HG03558 (cell line): ENCODE data around the gene CD79A.
"Not testable (repeated sequence)": the region's sequence is repeated elsewhere in the genome, so short reads cannot be mapped to it uniquely, and the experiment has no call there.

Experiments
- ATAC-seq: cut with Tn5 transposase; IDR thresholded peaks from one replicate; pipeline ENCODE4 v1.9.1; 2021; ENCODE audit warnings: moderate number of reproducible peaks; ENCODE audit not compliant: unreplicated experiment; ENCODE audit errors: extremely low read depth

Gene CD79A

GRCh38 chr19:41862445-41862986, 14.6 kb upstream of the CD79A start:
- ATAC-seq = no peak

GRCh38 chr19:41863209-41863931, 13.7 kb upstream of the CD79A start:
- ATAC-seq = no peak

- no peak for ATAC-seq
Observed at GRCh38 chr19:41864374-41864773, 12.7 kb upstream of the CD79A start.

GRCh38 chr19:41866284-41866683, 10.8 kb upstream of the CD79A start:
- no peak for ATAC-seq

GRCh38 chr19:41868120-41868988, 8.7 kb upstream of the CD79A start:
- ATAC-seq = no peak

GRCh38 chr19:41868989-41869300, 8.1 kb upstream of the CD79A start:
- no peak for ATAC-seq

GRCh38 chr19:41869374-41869955, 7.6 kb upstream of the CD79A start:
- ATAC-seq = no peak

DNA sequence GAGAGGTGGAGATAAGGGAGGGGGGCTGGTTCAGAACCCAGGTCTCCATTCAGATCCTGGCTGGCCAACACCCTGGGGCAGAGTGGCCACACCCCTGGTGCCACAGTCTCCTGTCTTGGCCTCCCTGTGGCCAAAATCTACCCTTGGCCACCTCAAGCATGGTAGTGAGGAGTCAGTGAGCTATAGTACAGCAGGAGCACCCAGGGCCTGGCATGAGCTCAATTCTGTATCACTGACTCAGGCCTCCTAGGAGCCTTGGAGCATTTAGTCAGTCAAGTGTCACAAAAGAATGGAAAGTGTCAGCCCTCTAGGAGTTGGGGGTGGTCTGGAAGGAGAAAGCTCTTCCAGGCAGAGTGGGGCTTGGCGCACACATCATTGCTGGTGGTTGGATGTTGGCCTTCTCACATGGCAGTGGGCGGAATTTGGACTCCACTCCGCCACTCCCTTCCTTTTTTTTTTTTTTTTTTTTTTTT, 6.6 kb upstream of the CD79A start:
- no peak for ATAC-seq

DNA sequence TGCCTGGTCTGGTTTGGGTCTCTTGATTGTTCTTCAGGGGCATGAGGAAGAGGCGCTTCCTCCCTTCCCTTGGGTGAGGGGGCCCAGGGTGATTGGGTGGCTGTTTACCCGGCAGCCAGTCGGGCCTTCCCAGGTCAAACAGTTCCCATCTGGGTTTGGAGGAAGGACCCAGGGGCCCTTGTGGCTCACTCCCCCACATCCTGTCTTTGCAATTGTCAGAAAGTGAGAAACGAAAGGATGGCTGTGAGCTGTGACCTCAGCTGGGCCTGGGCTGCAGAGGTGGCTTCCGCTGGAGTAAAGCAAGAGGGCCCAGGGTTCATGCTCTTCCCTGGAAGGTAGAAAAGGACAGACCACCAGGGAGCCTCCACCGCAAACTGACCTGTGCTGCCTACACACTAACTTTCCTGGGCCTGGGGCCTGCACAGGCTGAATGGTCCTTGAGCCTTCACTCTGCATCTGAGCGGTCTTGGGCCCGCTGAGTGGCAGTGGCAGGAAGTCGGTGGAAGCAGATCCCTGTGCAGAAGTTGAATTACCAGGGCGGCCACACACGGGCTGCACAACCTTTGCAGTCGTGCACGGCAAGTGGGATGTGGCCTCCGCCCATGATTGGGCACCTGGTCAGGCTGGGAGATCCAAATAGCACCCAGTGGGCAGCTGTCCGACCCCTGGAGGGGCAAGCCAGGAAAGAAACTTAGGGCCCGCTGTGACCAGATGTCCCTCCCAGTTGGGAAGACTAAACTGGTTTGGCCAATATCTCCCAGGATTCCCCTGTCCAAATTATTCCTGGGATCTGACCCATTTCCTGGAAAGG, 5.3 kb upstream of the CD79A start:
- ATAC-seq = no peak

DNA sequence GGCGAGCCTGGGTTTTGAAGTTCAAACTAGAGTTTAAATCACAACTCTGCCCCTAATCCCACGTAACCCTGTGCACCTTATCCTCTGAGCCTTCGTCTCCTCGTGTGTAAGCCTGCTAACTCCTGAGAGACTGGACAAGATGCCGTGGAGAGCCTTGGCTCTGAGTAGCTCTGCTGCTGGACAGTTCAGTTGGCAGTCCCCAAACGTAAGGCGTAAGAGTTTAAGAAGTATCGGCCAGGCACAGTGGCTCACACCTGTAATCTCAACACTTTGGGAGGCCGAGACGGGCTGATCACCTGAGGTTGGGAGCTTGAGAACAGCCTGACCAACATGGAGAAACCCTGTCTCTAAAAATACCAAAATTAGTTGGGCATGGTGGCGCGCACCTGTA, 4.7 kb upstream of the CD79A start:
- no peak for ATAC-seq

- no peak for ATAC-seq
Observed at GRCh38 chr19:41872775-41873647, 4.1 kb upstream of the CD79A start.

- ATAC-seq = not testable (repeated sequence)
Observed at GRCh38 chr19:41875973-41876372, 1.1 kb upstream of the CD79A start.

GRCh38 chr19:41877916-41878905, 1.1 kb downstream of the CD79A start:
- ATAC-seq = no peak

GRCh38 chr19:41879080-41879479, 2.0 kb downstream of the CD79A start:
- no peak for ATAC-seq

GRCh38 chr19:41879670-41880328, 2.7 kb downstream of the CD79A start:
- ATAC-seq = no peak

GRCh38 chr19:41880329-41880708, 3.2 kb downstream of the CD79A start:
- no peak for ATAC-seq

GRCh38 chr19:41882568-41883462, 5.7 kb downstream of the CD79A start, which contains the start of gene ARHGEF1:
Gene ARHGEF1, plus strand, starts transcription at chr19:41883184. Its CDS starts 4,899 bp downstream, at chr19:41888083.
- ATAC-seq = no peak
